Activated CD8-positive, alpha-beta memory T cell treated with anti-CD3 and anti-CD28 coated beads, Interleukin-2, amount 50 U/mL, for 1 hour (primary cell): Measurements from ENCODE around the gene CTXND2.

Experiments
- DNase-seq: peaks from one replicate; pipeline ENCODE4 v3.0.0-alpha.2; 2020; ENCODE audit errors: extremely low read depth

The CTXND2 gene

GRCh38 chr1:150961756-150962155 lies 74.8 kb downstream of the CTXND2 start:
- DNase-seq: no peak
